Activated CD8-positive, alpha-beta T cell treated with anti-CD3 and anti-CD28 coated beads for 36 hours (primary cell): ENCODE measurements around the gene ZNF350. TPM values are rescaled to one million over a fixed set of nuclear protein-coding genes. Genes with fewer than 3 reads are reported as not detected.
"Not testable (repeated sequence)": the region's sequence is repeated elsewhere in the genome, so short reads cannot be mapped to it uniquely, and the experiment has no call there.

Experiments used
- ATAC-seq: fragments of 200-7000 bp; cut with Tn5 transposase; one replicate; pipeline ENCODE4 v1.10.0; 2021; ENCODE audit warnings: mild to moderate bottlenecking, moderate library complexity
- CTCF ChIA-PET: fragments of 350-600 bp; sonication (Branson Sonifier 250); formaldehyde crosslinking; loops from one replicate; lab custom pipeline; 2021; ENCODE audit warnings: antibody characterized with exemption; lab: Charles Lee
- POLR2A ChIA-PET: fragments of 350-600 bp; sonication (Branson Sonifier 250); formaldehyde crosslinking; loops from one replicate; lab custom pipeline; 2021; ENCODE audit warnings: antibody characterized with exemption; lab: Charles Lee
- DNase-seq: peaks from one replicate; pipeline ENCODE4 v3.0.0-alpha.2; 2020
- H3K27ac Mint-ChIP-seq: one replicate; pipeline ENCODE4 v1.8.0; 2021; ENCODE audit warnings: mild to moderate bottlenecking, mixed read lengths
- H3K27me3 Mint-ChIP-seq: one replicate; pipeline ENCODE4 v1.8.0; 2021; ENCODE audit warnings: mixed read lengths
- H3K36me3 Mint-ChIP-seq: one replicate; pipeline ENCODE4 v1.8.0; 2021; ENCODE audit warnings: low read depth, mixed read lengths
- H3K4me1 Mint-ChIP-seq: one replicate; pipeline ENCODE4 v1.8.0; 2021; ENCODE audit warnings: low read depth, mixed read lengths
- H3K4me3 Mint-ChIP-seq: one replicate; pipeline ENCODE4 v1.8.0; 2021; ENCODE audit warnings: mild to moderate bottlenecking, moderate library complexity, mixed read lengths
- H3K9me3 Mint-ChIP-seq: one replicate; pipeline ENCODE4 v1.8.0; 2021; ENCODE audit warnings: mixed read lengths
- intact Hi-C: fragments of 100-400 bp; cut with micrococcal nuclease; formaldehyde crosslinking; loops from one replicate; pipeline ENCODE4 v1.10.0; 2022
- total RNA-seq, 2 experiments: library from RNA; stranded (reverse); gene quantifications; one replicate each; pipeline ENCODE4 v1.2.3, GENCODE V29; 2021
- TF ChIP-seq, protein P1 (sequence below): fragments of 200-600 bp; IDR thresholded peaks from one replicate; pipeline ENCODE4 v1.8.0; 2022; ENCODE audit warnings: antibody characterized with exemption, mild to moderate bottlenecking

The ZNF350 gene
- total RNA-seq, 2 experiments from 2014 or later: 7.5 to 7.6 TPM

GRCh38 chr19:51970718-51971117, 15.9 kb downstream of the ZNF350 start:
- no peak overlapping the region for H3K27ac Mint-ChIP-seq

GRCh38 chr19:51965583-51965982, 21.1 kb downstream of the ZNF350 start:
- no peaks in the 10 kb centered on the region for H3K27me3 Mint-ChIP-seq
- H3K4me3 Mint-ChIP-seq: no peak overlapping the region
- H3K9me3 Mint-ChIP-seq: peaks cover 62% of the 10 kb centered on the region
- DNase-seq (no peak), ATAC-seq (no peak)
- no peaks in the 10 kb centered on the region for H3K4me1 Mint-ChIP-seq
- ChIA-PET CTCF (no interaction called here), POLR2A (interaction anchor here (1.8 kb wide), 1 partner anchor 14 kb away, joined by 5 read pairs; no protein-coding TSS in a partner anchor)
- intact Hi-C loops: no loop called here
- peaks cover 82% of the 10 kb centered on the region for H3K36me3 Mint-ChIP-seq
- H3K27ac Mint-ChIP-seq: no peak overlapping the region
- TF ChIP-seq, protein P1, sequence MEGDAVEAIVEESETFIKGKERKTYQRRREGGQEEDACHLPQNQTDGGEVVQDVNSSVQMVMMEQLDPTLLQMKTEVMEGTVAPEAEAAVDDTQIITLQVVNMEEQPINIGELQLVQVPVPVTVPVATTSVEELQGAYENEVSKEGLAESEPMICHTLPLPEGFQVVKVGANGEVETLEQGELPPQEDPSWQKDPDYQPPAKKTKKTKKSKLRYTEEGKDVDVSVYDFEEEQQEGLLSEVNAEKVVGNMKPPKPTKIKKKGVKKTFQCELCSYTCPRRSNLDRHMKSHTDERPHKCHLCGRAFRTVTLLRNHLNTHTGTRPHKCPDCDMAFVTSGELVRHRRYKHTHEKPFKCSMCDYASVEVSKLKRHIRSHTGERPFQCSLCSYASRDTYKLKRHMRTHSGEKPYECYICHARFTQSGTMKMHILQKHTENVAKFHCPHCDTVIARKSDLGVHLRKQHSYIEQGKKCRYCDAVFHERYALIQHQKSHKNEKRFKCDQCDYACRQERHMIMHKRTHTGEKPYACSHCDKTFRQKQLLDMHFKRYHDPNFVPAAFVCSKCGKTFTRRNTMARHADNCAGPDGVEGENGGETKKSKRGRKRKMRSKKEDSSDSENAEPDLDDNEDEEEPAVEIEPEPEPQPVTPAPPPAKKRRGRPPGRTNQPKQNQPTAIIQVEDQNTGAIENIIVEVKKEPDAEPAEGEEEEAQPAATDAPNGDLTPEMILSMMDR: no peak

More at GRCh38 chr19:51970718-51971117, 15.9 kb downstream of the ZNF350 start:
- intact Hi-C loops: no loop called here
- peaks cover 52% of the 10 kb centered on the region for H3K9me3 Mint-ChIP-seq
- no peak overlapping the region for H3K4me3 Mint-ChIP-seq
- ChIA-PET POLR2A (no interaction called here), CTCF (no interaction called here)
- H3K27me3 Mint-ChIP-seq: no peaks in the 10 kb centered on the region
- no peaks in the 10 kb centered on the region for H3K4me1 Mint-ChIP-seq
- ATAC-seq: no peak
- TF ChIP-seq, protein P1: no peak
- H3K36me3 Mint-ChIP-seq: peaks cover 89% of the 10 kb centered on the region
- no peak for DNase-seq

DNA sequence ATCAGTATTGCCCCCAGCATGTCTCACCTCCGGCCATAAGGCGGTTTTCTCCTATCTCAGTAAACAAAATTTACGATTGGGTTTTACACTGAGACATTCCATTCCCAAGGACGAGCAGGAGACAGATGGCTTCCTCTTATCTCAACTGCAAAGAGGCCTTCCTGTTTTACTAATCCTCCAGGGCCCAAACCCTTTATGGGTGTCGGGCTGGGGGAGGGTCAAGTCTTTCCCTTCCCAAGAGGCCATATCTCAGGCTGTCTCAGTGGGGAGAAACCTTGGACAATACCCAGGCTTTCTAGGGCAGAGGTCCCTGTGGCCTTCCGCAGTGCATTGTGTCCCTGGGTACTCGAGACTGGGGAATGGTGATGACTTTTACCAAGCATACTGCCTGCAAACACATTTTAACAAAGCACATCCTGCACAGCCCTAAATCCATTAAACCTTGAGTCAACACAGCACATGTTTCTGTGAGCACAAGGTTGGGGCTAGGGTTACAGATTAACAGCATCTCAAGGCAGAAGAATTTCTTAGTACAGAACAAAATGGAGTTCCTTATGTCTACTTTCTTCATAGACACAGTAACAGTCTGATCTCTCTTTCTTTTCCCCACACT, 25.9 kb downstream of the ZNF350 start:
- H3K27me3 Mint-ChIP-seq, POLR2A ChIA-PET, H3K4me3 Mint-ChIP-seq, DNase-seq, H3K4me1 Mint-ChIP-seq, H3K27ac Mint-ChIP-seq, ATAC-seq, CTCF ChIA-PET, intact Hi-C loops: not testable (repeated sequence)
- Mint-ChIP-seq H3K36me3 (peaks cover 49% of the 10 kb centered on the region), H3K9me3 (peaks cover 70% of the 10 kb centered on the region)

GRCh38 chr19:51959791-51960190, 26.8 kb downstream of the ZNF350 start:
- DNase-seq: no peak
- intact Hi-C loops: no loop called here
- no peak overlapping the region for H3K4me3 Mint-ChIP-seq
- H3K36me3 Mint-ChIP-seq: peaks cover 43% of the 10 kb centered on the region
- TF ChIP-seq, protein P1: no peak
- ChIA-PET POLR2A (no interaction called here), CTCF (no interaction called here)
- H3K27ac Mint-ChIP-seq: no peak overlapping the region
- peaks cover 66% of the 10 kb centered on the region for H3K9me3 Mint-ChIP-seq
- H3K27me3 Mint-ChIP-seq: no peaks in the 10 kb centered on the region
- ATAC-seq: no peak
- H3K4me1 Mint-ChIP-seq: no peaks in the 10 kb centered on the region

DNA sequence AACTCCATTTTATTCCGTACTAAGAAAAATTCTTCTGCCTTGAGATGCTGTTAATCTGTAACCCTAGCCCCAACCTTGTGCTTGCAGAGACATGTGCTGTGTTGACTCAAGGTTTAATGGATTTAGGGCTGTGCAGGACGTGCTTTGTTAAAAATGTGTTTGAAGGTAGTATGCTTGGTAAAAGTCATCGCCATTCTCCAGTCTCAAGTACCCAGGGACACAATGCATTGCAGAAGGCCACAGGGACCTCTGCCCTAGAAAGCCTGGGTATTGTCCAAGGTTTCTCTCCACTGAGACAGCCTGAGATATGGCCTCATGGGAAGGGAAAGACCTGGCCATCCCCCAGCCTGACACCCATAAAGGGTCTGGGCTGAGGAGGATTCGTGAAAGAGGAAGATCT, 28.8 kb downstream of the ZNF350 start:
- peaks cover 28% of the 10 kb centered on the region for H3K36me3 Mint-ChIP-seq

GRCh38 chr19:51948975-51949374, 37.7 kb downstream of the ZNF350 start:
- Mint-ChIP-seq H3K9me3 (peaks cover 72% of the 10 kb centered on the region), H3K27ac (no peak overlapping the region), H3K4me3 (no peak overlapping the region), H3K27me3 (no peaks in the 10 kb centered on the region), H3K36me3 (peaks cover 50% of the 10 kb centered on the region), H3K4me1 (peaks cover 3% of the 10 kb centered on the region)
- POLR2A ChIA-PET: no interaction called here
- CTCF ChIA-PET: no interaction called here
- intact Hi-C loops: no loop called here
- no peak for DNase-seq
- TF ChIP-seq, protein P1: no peak
- ATAC-seq: no peak

More for the DNA sequence above, 28.8 kb downstream of the ZNF350 start:
- H3K27ac Mint-ChIP-seq, DNase-seq, H3K27me3 Mint-ChIP-seq, intact Hi-C loops, H3K4me3 Mint-ChIP-seq, POLR2A ChIA-PET, H3K4me1 Mint-ChIP-seq, CTCF ChIA-PET, ATAC-seq: not testable (repeated sequence)
- H3K9me3 Mint-ChIP-seq: peaks cover 57% of the 10 kb centered on the region
